Keratinocyte (primary cell): ENCODE results near the gene DSTN.

Experiments used
- CTCF ChIP-seq, 3 experiments: IDR thresholded peaks in 1 of 3; conservative IDR thresholded peaks in 1 of 3; optimal IDR thresholded peaks in 1 of 3; 2 replicates in 2 of 3; 3 replicates in 1 of 3; pipeline versions ENCODE3 to v1.5.1; 2011; ENCODE audit warnings: low read length in 3 of 3, mild to moderate bottlenecking in 3 of 3, moderate library complexity in 2 of 3, control low read depth in 1 of 3, inconsistent platforms in 1 of 3; ENCODE audit not compliant: insufficient read depth in 2 of 3; ENCODE audit errors: extremely low read depth in 1 of 3
- EZH2 ChIP-seq: IDR thresholded peaks from one replicate; pipeline ENCODE4 v1.6.1; 2012; ENCODE audit warnings: inconsistent platforms, mild to moderate bottlenecking, low read length, moderate library complexity

- TF ChIP-seq CTCF (optimal IDR thresholded peaks at IDR 0.05 in 1 of 3, IDR thresholded peaks at IDR 0.05 in 1 of 3, conservative IDR thresholded peaks at IDR 0.05 in 1 of 3; ENCODE audit: extremely low read depth in 1 of 3, insufficient read depth in 2 of 3, low read length in 3 of 3) (no peak), EZH2 (no peak)
Measured at GRCh38 chr20:17555106-17555505, 14.8 kb upstream of the DSTN start.
